Measurements from ENCODE around the gene COMMD4. TPM values are rescaled to one million over a fixed set of nuclear protein-coding genes. Genes with fewer than 3 reads are reported as not detected.
"Not testable (repeated sequence)": the region's sequence is repeated elsewhere in the genome, so short reads cannot be mapped to it uniquely, and the experiment has no call there.

COMMD4 gene
- total and polyA plus RNA-seq, 3 experiments from 2014 or later, result 47.8 to 110 (median 102) TPM

DNA sequence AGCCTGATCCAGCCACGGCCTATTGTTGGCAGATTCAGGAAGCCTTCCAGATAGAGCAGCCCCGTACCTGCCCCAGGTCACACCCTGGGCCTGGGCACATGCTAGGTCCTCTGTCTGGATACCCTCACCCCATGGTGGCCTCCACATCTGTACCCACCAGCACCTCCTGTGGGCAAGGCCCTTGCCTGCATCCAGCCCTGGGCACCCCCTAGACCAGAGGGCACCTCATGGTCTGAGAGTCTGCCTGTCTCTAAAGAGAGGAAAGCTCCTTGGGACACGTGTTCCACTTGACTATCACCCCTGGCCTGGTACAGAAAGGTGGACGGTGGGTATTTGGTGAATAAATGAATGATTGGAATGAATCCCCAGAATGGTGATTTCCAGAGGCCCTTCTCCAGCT is 8.9 kb upstream of the COMMD4 start:
- ChIA-PET POLR2A (no interaction called here), CTCF (interaction anchor here (1.2 kb wide), 1 partner anchor 40 kb away, joined by 3 read pairs; no protein-coding TSS in a partner anchor)
- H3K27me3 Mint-ChIP-seq, result peaks cover 0 to 8% of the 10 kb centered on the region in 2 donors
- no peaks in the 10 kb centered on the region for H3K36me3 ChIP-seq (ENCODE audit: insufficient read depth, low read length)
- H3K4me1 ChIP-seq (ENCODE audit: insufficient read depth, low read length), result no peaks in the 10 kb centered on the region
- no peaks in the 10 kb centered on the region for H3K36me3 Mint-ChIP-seq
- H3K9me3 ChIP-seq (ENCODE audit: low read length), result no peaks in the 10 kb centered on the region
- no peak overlapping the region for H3K4me3 Mint-ChIP-seq
- no peak overlapping the region for H3K4me3 ChIP-seq (ENCODE audit: low read length)
- H3K9me3 Mint-ChIP-seq, result no peaks in the 10 kb centered on the region
- H3K27ac ChIP-seq (ENCODE audit: low read depth, low read length), result no peak overlapping the region
- no peaks in the 10 kb centered on the region for H3K27me3 ChIP-seq (ENCODE audit: insufficient read depth, low read length, poor library complexity, severe bottlenecking)
- DNase-seq, result no peak
- H3K27ac Mint-ChIP-seq, result no peak overlapping the region
- H3K4me1 Mint-ChIP-seq, result no peaks in the 10 kb centered on the region

DNA sequence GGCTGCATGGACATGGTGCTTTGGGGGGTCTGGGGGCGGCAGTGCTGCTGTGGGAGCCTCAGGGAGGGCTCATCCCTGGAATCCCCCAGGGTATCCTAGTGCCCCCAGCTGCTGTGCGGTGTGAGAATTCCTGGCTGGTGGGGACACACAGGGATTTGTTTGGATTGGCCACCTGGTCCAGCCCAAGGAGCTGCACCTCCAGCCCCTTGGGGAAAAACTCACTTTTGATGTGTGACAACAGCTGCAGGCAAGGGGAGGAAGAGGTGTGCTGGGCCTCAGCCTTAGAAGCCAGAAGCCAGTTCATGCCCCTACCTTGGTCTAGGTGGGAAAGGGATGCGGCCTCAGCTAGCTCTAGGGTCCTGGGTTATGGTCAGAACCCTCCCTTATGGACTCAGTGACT is 8.4 kb upstream of the COMMD4 start:
- no peak overlapping the region for H3K27ac ChIP-seq (ENCODE audit: low read depth, low read length)
- ChIA-PET POLR2A (no interaction called here), CTCF (interaction anchor here (1.2 kb wide), 1 partner anchor 40 kb away, joined by 3 read pairs; no protein-coding TSS in a partner anchor)
- no peaks in the 10 kb centered on the region for H3K4me1 Mint-ChIP-seq
- H3K9me3 ChIP-seq (ENCODE audit: low read length), result no peaks in the 10 kb centered on the region
- no peaks in the 10 kb centered on the region for H3K9me3 Mint-ChIP-seq
- H3K27ac Mint-ChIP-seq, result no peak overlapping the region
- H3K4me1 ChIP-seq (ENCODE audit: insufficient read depth, low read length), result no peaks in the 10 kb centered on the region
- H3K36me3 ChIP-seq (ENCODE audit: insufficient read depth, low read length), result no peaks in the 10 kb centered on the region
- H3K4me3 Mint-ChIP-seq, result no peak overlapping the region
- H3K27me3 ChIP-seq (ENCODE audit: insufficient read depth, low read length, poor library complexity, severe bottlenecking), result no peaks in the 10 kb centered on the region
- no peaks in the 10 kb centered on the region for H3K36me3 Mint-ChIP-seq
- H3K27me3 Mint-ChIP-seq, result peaks cover 0 to 8% of the 10 kb centered on the region in 2 donors
- no peak for DNase-seq
- no peak overlapping the region for H3K4me3 ChIP-seq (ENCODE audit: low read length)

DNA sequence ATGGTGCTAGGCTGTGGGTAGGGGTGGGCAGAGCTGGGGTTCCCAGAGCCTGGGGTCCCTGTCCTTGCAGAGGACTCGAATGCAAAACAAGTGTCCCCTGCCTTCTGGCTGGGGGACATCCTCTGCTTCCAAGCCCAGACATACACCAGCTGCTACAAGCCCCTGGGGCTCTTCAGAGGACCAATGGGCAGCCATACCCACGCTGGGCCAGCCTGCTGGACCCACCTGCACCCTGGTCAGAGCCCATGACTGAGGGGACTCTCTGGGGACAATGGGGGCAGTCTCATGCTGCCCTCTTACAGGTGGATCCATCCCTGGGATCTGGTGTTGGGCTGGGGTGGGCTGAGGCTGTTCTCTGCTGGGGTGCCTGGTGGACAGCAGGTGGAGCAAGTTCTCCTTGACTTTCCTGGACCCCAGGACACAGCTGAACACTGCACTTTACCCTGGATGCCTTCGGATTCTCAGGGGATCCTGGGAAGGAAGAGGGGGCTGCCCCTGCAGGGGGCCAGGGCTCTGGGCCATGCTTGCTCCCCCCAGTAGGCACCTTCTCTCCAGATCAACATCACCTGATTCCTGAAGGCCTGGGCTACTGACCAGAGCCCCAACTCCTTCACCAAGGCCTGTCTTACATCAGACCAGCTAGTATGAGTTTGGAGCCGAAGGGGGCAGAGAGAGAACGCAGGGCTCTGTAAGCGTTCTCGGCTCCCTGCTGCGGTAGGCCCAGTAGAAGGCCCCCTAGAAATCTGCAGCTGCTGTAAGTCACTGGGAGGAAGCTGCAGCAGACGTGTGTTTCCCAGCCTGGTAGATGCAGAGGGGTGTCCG is 7.2 kb upstream of the COMMD4 start:
- no peaks in the 10 kb centered on the region for H3K36me3 Mint-ChIP-seq
- DNase-seq, result no peak
- POLR2A ChIA-PET, result no interaction called here

DNA sequence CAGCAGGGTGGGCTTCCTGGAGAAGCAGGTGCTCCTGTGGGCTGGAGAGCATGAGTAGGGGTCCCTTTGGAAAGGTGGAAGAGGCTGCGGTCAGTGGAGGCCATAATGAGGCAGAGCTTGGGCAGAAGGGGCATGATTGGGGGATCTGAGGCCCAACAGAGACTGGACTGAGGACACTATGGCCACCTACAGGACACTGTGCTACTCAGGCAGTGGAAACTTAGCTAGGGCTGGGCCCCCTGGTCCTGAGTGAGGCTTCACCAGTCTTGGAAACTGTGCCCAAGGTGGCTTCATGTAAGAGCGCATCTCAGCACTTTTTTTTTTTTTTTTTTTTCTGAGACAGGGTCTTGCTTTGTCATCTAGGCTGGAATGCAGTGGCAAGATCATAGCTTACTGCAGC is 6.3 kb upstream of the COMMD4 start:
- H3K4me3 Mint-ChIP-seq, result peak overlapping the region in 1 of 7 donors; percentile 37
- H3K36me3 ChIP-seq (ENCODE audit: insufficient read depth, low read length), result no peaks in the 10 kb centered on the region
- H3K27ac Mint-ChIP-seq, result no peak overlapping the region
- DNase-seq, result no peak
- no peak overlapping the region for H3K27ac ChIP-seq (ENCODE audit: low read depth, low read length)
- no peaks in the 10 kb centered on the region for H3K9me3 ChIP-seq (ENCODE audit: low read length)
- ChIA-PET CTCF (no interaction called here), POLR2A (interaction anchor here (0.6 kb wide), 1 partner anchor 13 kb away, joined by 3 read pairs; no protein-coding TSS in a partner anchor)
- no peaks in the 10 kb centered on the region for H3K27me3 ChIP-seq (ENCODE audit: insufficient read depth, low read length, poor library complexity, severe bottlenecking)
- no peaks in the 10 kb centered on the region for H3K9me3 Mint-ChIP-seq
- H3K27me3 Mint-ChIP-seq, result peaks cover 0 to 5% of the 10 kb centered on the region in 2 donors
- H3K36me3 Mint-ChIP-seq, result no peaks in the 10 kb centered on the region
- H3K4me1 Mint-ChIP-seq, result no peaks in the 10 kb centered on the region
- H3K4me3 ChIP-seq (ENCODE audit: low read length), result no peak overlapping the region
- no peaks in the 10 kb centered on the region for H3K4me1 ChIP-seq (ENCODE audit: insufficient read depth, low read length)

More for the DNA sequence above, 7.2 kb upstream of the COMMD4 start:
- H3K4me3 ChIP-seq (ENCODE audit: low read length), result no peak overlapping the region
- Mint-ChIP-seq H3K4me3 (no peak overlapping the region), H3K27me3 (peaks cover 0 to 8% of the 10 kb centered on the region in 2 donors), H3K9me3 (no peaks in the 10 kb centered on the region), H3K27ac (no peak overlapping the region), H3K4me1 (no peaks in the 10 kb centered on the region)
- H3K27ac ChIP-seq (ENCODE audit: low read depth, low read length), result no peak overlapping the region
- H3K27me3 ChIP-seq (ENCODE audit: insufficient read depth, low read length, poor library complexity, severe bottlenecking), result no peaks in the 10 kb centered on the region
- CTCF ChIA-PET, result no interaction called here
- no peaks in the 10 kb centered on the region for H3K9me3 ChIP-seq (ENCODE audit: low read length)
- H3K4me1 ChIP-seq (ENCODE audit: insufficient read depth, low read length), result no peaks in the 10 kb centered on the region
- H3K36me3 ChIP-seq (ENCODE audit: insufficient read depth, low read length), result no peaks in the 10 kb centered on the region

DNA sequence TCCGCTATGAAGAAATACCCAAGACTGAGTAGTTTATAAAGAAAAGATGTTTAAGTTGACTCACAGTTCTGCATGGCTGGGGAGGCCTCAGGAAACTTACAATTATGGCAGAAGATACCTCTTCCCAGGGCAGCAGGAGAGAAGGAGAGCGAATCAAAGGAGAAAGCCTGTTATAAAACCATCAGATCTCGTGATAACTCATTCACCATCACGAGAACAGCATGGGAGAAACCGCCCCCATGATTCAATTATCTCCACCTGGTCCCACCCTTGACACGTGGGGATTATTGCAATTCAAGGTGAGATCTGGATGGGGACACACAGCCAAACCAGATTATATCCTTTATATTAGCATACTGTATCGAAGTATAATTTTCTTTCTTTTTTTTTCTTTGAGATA is 3.8 kb upstream of the COMMD4 start:
- CTCF ChIA-PET; H3K4me3 ChIP-seq (ENCODE audit: low read length); POLR2A ChIA-PET; DNase-seq; H3K27ac ChIP-seq (ENCODE audit: low read depth, low read length); H3K27me3 ChIP-seq (ENCODE audit: insufficient read depth, low read length, poor library complexity, severe bottlenecking); H3K36me3 Mint-ChIP-seq; H3K27ac Mint-ChIP-seq; H3K36me3 ChIP-seq (ENCODE audit: insufficient read depth, low read length); H3K9me3 ChIP-seq (ENCODE audit: low read length); H3K9me3 Mint-ChIP-seq; H3K27me3 Mint-ChIP-seq: not testable (repeated sequence)
- Mint-ChIP-seq H3K4me1 (peaks cover 18 to 21% (median 20%) of the 10 kb centered on the region in 3 donors), H3K4me3 (peak overlapping the region in 1 of 7 donors; percentile 3)
- peaks cover 14% of the 10 kb centered on the region for H3K4me1 ChIP-seq (ENCODE audit: insufficient read depth, low read length)

DNA sequence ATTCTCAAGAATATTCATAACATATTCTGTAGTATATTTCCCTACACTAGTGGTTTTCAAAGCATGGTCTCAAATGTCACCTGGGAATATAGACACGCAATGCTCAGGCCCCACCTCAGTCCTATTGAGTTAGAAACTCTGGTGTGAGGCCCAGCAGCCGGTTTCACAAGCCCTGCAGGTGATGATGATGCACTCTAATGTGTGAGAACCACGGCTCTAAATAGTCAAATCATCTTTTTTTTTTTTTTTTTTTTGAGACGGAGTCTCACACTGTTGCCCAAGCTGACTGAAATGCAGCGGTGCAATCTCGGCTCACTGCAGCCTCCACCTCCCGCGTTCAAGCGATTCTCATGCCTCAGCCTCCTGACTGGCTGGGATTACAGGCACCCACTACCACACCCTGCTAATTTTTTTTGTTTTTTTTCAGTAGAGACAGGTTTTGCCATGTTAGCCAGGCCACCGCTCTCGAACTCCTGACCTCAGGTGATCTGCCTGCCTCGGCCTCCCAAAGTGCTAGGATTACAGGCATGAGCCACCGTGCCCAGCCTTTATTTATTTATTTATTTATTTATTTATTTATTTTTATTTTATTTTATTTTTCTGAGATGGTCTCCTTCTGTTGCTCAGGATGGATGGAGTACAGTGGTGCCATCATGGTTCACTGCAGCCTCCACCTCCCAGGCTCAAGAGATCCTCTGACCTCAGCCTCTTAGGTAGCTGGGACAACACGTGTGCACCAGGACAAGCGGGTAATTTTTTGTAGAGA is 2.0 kb upstream of the COMMD4 start:
- H3K4me3 ChIP-seq (ENCODE audit: low read length); H3K36me3 Mint-ChIP-seq; H3K27me3 ChIP-seq (ENCODE audit: insufficient read depth, low read length, poor library complexity, severe bottlenecking); CTCF ChIA-PET; H3K27ac ChIP-seq (ENCODE audit: low read depth, low read length); H3K27me3 Mint-ChIP-seq; H3K27ac Mint-ChIP-seq; H3K9me3 ChIP-seq (ENCODE audit: low read length); H3K9me3 Mint-ChIP-seq; DNase-seq; H3K36me3 ChIP-seq (ENCODE audit: insufficient read depth, low read length); POLR2A ChIA-PET: not testable (repeated sequence)
- Mint-ChIP-seq H3K4me3 (peak overlapping the region in 1 of 7 donors; percentile 13), H3K4me1 (peaks cover 19 to 25% (median 22%) of the 10 kb centered on the region in 3 donors)
- peaks cover 14% of the 10 kb centered on the region for H3K4me1 ChIP-seq (ENCODE audit: insufficient read depth, low read length)

DNA sequence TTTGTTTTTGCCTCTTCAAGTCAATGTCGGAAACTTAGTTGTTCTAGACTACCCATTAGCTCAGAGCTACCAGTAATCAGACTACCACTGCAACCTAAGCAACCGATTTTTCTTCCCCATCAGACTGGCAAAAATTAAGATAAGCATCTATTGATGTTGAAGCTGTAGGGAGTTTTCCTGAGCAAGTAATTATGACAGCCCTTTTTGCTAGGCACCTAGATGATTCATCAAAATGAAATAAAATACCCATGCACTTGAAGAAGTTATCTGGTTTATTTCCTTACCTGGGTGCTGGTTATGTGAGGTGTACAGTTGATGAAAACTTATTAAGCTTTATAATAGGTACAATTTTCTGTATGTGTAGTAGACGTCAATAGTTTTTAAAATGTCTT is 554 bp upstream of the COMMD4 start:
- Mint-ChIP-seq H3K4me1 (peaks cover 19 to 25% (median 22%) of the 10 kb centered on the region in 3 donors), H3K27me3 (no peaks in the 10 kb centered on the region), H3K27ac (peak overlapping the region; percentile 38 to 98 (median 90)), H3K9me3 (no peaks in the 10 kb centered on the region), H3K4me3 (peak overlapping the region; percentile 88 to 97 (median 92)), H3K36me3 (peaks cover 0 to 11% (median 2%) of the 10 kb centered on the region in 3 donors)
- Histone ChIP-seq H3K36me3 (ENCODE audit: insufficient read depth, low read length) (no peaks in the 10 kb centered on the region), H3K9me3 (ENCODE audit: low read length) (no peaks in the 10 kb centered on the region), H3K27me3 (ENCODE audit: insufficient read depth, low read length, poor library complexity, severe bottlenecking) (no peaks in the 10 kb centered on the region), H3K27ac (ENCODE audit: low read depth, low read length) (peak overlapping the region; percentile 57), H3K4me1 (ENCODE audit: insufficient read depth, low read length) (peaks cover 14% of the 10 kb centered on the region), H3K4me3 (ENCODE audit: low read length) (peak overlapping the region; percentile 74)
- no peak for DNase-seq
- ChIA-PET POLR2A (no interaction called here), CTCF (interaction anchor here (1.6 kb wide), 1 partner anchor 32 kb away, joined by 4 read pairs; no protein-coding TSS in a partner anchor)

DNA sequence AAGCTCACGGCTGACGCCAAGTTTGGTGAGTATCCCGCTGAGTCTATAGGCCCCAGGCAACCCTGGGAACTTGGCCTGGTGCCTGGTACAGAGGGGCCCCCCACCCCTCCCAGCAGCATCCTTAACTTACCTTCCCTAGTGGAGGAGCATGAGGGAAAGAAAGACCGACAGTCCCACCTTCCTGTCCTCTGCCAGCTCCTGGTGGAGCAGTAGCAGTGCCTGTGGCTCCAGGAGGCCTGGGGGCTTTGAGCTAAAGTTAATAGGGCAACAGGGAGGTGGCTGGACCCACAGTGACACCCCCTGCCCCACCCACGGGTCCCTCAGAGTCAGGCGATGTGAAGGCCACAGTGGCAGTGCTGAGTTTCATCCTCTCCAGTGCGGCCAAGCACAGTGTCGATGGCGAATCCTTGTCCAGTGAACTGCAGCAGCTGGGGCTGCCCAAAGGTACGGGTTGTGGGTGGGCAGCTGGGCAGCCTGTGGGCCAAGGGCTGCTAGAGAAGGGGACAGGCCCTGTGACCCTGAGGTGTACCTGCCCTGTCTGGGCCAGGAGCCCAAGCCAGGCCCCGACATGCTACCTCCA is 2.9 kb downstream of the COMMD4 start:
- H3K4me1 Mint-ChIP-seq, result peaks cover 19 to 25% (median 22%) of the 10 kb centered on the region in 3 donors
- peaks cover 14% of the 10 kb centered on the region for H3K4me1 ChIP-seq (ENCODE audit: insufficient read depth, low read length)
- H3K27me3 Mint-ChIP-seq, result no peaks in the 10 kb centered on the region
- H3K36me3 ChIP-seq (ENCODE audit: insufficient read depth, low read length), result no peaks in the 10 kb centered on the region
- peaks cover 2 to 18% (median 3%) of the 10 kb centered on the region in 3 donors for H3K36me3 Mint-ChIP-seq
- ChIA-PET CTCF (no interaction called here), POLR2A (no interaction called here)
- H3K9me3 ChIP-seq (ENCODE audit: low read length), result no peaks in the 10 kb centered on the region
- no peaks in the 10 kb centered on the region for H3K27me3 ChIP-seq (ENCODE audit: insufficient read depth, low read length, poor library complexity, severe bottlenecking)
- H3K4me3 ChIP-seq (ENCODE audit: low read length), result no peak overlapping the region
- no peak for DNase-seq
- peak overlapping the region in 1 of 8 donors; percentile 52 for H3K27ac Mint-ChIP-seq
- peak overlapping the region in 1 of 7 donors; percentile 48 for H3K4me3 Mint-ChIP-seq
- H3K9me3 Mint-ChIP-seq, result no peaks in the 10 kb centered on the region
- H3K27ac ChIP-seq (ENCODE audit: low read depth, low read length), result no peak overlapping the region
